Left renal cortex interstitium (tissue), 4 donors: ENCODE data around the gene LCNL1. TPM values are rescaled to one million over a fixed set of nuclear protein-coding genes. Genes with fewer than 3 reads are reported as not detected.
A peak's percentile ranks its signal among the peaks of the same experiment; 100 is the strongest.

Experiments used
- DNase-seq, 4 donors: peaks; one replicate each; pipeline ENCODE4 v3.0.0-alpha.2; 2013; ENCODE audit warnings: low read depth in 4 of 4, low spot score in 2 of 4, missing footprints in 1 of 4
- polyA plus RNA-seq, 4 donors: library from polyadenylated mRNA; unstranded; fragments of 120-200 nt; gene quantifications; one replicate each; pipeline ENCODE4 v1.2.1, GENCODE V29; 2013; ENCODE audit not compliant: insufficient read length in 4 of 4

Gene LCNL1
- polyA plus RNA-seq, 4 donors, result 0.08 to 0.41 (median 0.17) TPM; not detected in 1

DNA sequence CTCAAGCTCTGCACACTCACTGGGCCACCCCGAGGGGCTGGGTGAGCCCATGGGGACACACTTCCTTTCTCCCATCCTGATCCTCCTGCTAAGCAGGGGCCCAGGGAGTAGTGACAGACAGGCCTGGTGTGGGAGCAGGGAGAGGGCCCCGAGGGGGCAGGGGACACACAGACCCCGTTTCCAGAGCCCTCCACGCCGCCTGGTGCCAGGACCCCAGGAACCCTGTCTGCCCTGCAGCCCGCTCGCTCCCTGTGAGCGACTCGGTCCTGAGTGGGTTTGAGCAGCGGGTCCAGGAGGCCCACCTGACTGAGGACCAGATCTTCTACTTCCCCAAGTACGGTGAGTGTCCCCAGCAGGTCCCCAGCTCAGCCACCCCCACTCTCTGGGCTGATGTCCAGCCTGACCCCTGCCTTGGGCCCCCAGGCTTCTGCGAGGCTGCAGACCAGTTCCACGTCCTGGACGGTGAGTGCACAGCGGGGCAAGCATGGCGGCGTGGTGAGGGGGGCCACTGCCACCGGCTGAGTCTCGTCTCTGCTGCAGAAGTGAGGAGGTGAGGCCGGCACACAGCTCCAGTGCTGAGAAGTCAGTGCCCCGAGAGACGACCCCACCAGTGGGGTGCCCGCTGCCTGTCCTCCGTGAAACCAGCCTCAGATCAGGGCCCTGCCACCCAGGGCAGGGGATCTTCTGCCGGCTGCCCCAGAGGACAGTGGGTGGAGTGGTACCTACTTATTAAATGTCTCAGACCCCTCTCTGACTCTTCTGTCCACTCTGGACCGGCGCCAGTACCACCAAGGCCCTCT lies 36.4 kb upstream of the LCNL1 start:
- DNase-seq, result no peak

DNA sequence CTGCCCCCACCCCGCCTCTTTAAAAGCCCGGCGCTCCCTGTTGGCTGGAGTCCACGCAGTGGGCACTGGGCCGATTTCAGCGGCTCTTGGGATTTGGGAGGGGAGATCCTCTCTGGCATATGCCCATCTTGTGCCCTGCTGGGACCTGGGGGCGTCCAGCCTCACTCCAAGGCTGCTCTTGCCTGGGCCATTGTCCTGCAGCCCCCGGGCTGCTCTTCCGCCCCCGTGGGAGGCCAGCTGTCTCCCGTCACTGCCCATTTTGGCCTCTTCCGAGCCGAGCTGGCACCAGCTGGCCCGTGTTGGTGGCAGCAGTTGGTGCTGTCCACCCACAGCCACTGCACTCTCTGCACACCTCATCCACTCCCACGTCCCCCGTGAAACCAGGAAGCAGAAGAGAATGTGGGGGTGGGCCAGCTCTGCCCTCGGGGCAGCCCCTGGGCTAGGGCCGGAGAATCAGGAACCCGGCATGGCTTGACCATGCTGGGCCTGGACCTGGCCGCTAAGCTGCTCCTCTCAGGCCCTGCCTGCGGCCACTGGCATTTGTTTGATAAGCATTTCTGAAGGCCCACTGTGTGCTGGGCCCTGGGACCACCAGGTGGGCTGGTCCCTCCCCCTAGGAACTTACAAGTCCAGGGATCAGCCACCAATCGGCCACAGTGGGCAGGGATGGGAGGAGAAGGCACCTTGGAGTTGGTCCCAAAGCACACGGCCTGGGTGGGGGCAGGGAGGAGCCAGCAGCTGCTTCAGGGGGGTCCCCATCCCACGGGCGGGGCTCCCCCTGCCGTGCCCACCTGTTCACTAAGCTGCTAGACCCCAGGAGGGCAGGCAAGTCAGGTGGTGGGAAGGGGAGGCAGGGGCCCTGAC lies 35.5 kb upstream of the LCNL1 start:
- DNase-seq, result no peak

DNA sequence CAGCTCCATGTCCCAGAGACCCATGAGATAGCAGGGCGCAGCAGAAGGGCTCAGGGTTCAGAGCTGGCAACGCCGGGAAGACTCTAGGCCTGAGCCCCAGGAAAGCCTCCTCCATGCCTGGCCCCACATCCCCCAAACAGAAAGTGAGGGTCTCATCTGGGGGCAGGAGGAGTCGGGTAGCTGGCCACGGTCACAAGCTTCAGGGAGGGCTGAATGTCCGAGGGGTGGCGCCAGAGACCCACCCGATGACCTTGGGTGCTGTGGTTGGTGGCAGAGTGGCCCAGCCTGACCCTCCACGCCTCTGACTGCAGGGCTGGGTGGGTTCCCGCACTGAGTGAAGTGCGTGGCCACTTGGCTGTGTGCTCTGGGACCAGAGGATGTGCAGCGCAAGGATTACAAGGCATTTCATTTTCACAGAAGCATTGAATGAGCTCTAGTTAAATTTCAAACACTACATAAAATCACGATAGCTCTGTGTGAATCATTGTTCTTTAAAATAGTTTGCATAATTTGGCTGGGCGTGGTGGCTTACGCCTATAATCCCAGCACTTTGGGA lies 34.8 kb upstream of the LCNL1 start:
- no peak for DNase-seq

DNA sequence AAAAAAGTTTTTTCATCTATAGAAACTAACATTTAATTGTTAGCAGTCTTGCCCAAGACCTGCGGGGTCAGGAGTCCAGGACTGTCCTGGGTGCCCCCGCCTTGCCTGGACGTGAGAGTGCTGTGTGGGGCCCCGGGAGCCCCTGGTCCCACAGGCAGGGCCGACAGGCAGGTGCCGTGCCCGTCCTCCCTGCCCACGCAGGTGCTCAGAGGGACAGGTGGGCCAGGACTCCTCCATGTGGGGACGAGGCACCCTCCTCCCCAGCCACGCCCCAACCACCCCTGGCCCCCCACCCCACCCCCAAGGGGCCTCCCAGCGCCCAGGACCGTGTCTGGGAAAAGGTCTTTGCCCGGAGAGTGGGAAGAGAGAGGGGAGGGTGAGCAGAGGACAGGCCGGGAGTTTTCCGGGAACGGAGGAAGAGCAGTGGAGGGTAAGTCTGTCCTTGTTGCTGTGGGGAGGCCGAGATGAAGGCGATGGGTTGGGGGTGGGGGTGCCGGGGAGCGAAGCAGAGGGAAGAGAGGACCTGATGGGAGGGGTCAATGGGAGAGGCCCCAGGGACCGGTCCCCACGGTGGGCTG lies 33.5 kb upstream of the LCNL1 start:
- no peak for DNase-seq

DNA sequence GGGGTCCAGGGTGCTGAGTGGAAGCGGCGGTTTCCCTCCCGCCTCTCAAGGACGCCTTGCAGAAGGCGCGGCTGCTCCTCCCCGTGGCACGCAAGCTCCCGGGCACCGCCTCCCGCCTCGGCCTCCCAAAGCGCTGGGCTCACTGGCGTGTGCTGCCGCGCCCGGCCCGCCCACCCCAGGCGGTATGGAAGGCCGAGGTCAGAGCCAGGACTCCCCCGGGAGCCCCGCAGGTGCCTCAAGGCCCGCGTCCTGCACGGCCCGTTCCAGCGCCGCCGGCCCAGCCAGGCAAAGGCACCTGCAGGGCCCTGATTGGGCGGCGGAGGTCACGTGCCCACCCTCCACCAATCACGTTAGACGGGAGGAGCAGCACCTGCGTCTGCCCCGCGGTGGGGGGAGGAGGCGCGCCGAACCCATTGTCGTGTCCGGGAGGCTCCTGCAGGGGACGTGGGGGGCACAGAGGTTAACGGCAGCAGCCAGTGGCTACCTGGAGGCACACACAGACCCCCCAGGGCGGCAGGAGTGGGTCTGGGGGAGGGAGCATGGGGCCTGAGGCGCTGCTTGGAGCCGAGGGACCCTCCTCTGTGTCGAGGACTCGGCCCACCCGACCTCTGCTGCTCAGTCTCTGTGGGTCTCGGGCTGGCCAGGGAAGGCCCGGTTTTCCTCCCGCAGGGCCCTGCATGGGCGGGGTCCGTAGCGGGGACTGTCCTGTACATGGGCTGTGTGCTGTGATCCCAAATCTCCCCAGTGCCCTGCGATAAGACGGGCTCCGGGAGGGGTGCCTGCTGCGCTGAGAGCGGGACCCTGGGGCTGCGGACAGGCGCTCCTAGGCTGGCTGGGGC lies 32.8 kb upstream of the LCNL1 start:
- peak; percentile 63 to 87 (median 80) for DNase-seq

DNA sequence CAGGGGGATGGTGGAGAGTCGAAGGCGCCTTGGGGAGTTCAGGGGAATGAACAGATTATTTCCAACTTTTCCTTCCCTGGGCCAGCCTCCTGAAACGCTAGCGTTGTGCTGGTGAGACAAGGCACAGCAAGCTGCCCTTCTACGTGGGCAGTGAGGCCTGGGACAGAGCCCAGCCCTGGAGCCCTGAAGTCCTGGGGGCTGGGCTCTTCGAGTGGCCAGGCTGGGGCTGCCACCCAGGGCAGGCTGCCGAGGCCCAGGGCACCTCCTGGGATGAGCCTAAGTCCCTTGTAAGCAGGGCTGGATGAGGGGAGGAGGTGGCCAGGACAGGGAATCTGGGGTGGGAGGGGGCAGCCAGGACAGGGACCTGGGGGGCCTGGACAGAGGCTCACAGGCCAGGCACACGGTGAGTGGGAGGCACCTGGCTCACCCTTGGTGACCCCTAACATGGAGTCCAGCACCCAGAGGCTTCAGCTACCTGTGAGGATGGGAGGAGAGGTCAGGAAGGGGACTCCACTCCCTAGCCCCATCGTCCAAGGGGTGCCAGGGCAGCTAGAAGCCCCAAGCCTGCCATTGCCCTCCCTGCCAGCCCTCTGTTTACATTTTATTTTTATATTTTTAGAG lies 32.0 kb upstream of the LCNL1 start:
- no peak for DNase-seq

DNA sequence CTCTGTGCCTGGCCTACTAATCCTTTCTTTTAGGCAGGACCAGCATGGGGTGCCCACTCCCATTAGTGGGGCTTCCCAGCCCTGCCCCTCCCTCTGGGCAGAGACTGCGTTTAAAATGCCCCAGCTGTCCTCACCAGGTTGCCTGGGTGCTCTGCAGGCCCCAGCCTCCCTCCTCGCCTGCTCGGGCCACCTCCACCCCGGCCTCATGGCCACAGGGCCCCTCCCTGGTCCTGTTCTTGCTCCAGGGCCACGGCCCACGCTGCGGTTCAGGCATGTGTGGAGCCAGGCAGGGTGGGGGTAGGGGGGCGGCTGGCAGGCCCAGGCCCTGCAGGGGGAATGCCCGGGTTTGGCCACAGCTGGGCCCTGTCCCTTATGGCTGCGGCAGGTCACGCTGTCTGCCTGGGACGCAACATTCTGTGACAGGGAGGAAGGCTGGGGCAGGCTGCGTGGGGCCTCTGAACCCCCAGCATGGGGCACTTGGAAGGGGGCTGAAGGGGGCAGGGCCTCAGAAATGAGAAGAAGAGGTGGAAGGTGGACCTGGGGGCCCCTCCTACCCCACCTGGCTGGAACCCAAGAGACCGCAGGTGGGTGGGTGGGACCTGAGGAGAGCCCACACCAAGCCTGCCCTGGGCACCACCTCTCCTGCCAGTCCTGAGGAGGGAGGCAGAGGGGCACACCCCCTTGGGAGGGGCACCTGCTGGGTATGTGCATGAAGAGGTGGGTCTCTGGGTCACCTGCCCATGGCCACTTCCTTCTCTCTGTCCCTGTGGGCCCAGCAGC lies 31.1 kb upstream of the LCNL1 start, which contains the start of gene LCN12:
Gene LCN12, plus strand, starts transcription at position 733 of the 780 bp plus-strand sequence. CDS start 55 bp downstream, outside the sequence.
- DNase-seq, result no peak

DNA sequence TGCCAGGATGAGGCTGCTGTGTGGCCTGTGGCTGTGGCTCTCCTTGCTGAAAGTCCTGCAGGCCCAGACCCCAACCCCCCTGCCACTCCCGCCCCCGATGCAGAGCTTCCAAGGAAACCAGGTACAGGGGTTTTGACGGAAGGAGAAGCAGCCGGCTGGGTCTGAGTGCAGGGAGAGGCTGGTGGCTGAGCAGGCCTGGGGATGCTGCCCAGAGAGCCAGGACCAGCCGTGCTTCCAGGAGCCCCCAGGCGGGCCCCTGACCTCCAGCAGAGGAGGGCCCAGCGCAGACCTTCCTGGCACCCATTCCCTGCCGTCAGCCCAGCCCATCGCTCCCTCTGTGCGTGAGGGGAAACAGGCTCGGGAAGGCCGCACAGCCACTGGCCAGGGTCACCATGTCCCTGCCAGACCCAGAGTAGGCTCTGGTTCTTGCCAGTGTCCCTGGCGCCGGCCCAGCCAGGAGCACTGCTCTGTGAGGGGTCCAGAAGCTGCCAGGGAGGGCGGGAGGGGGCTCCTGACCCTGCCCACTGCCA lies 30.4 kb upstream of the LCNL1 start:
- DNase-seq, result no peak

DNA sequence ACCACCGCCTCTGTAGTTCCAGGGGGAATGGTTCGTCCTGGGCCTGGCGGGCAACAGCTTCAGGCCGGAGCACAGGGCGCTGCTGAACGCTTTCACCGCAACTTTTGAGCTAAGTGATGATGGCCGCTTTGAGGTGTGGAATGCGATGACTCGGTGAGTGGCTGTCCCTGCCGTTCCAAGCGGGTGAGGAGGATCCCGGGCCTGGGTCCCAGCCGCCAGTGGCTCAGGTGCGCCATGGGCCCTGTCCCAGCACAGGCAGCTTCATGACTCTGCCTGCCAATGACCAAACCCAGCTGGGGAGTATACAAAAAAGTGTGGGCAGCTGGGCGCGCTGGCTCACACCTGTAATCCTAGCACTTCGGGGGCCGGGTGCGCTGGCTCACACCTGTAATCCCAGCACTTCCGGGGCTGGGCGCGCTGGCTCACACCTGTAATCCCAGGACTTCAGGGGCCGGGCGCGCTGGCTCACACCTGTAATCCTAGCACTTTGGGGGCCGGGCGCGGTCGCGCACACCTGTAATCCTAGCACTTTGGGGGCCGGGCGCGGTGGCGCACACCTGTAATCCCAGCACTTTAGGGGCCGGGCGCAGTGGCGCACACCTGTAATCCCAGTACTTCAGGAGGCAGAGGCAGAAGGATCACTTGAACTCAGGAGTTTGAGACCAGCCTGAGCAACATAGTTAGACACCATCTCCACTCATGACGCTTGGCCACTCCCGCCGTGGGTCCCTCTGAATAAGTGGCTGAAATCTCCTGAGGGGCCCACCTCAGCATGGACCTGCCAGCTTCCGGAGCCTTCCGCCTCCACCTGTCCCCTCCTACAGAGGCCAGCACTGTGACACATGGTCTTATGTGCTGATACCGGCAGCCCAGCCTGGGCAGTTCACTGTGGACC lies 29.7 kb upstream of the LCNL1 start:
- DNase-seq, result no peak

DNA sequence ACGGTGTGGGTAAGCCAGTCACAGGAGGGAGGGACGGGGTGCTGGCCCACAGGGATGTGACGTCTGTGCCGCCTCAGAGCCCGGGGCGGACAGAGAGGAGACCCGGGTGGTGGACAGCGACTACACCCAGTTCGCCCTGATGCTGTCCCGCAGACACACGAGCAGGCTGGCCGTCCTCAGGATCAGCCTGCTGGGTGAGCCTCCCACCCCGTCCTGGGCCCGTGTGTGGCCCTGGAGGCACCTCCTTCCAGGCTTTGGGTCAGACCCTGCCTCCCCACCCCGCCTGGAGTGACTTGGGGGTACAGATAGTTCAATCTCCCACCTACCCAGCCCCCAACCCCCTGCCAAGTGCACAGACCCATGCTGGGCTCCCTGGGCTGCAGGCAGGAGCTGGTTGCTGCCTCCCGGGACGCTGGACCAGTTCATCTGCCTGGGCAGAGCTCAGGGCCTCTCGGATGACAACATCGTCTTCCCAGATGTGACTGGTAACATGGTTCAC lies 29.0 kb upstream of the LCNL1 start:
- DNase-seq, result no peak

DNA sequence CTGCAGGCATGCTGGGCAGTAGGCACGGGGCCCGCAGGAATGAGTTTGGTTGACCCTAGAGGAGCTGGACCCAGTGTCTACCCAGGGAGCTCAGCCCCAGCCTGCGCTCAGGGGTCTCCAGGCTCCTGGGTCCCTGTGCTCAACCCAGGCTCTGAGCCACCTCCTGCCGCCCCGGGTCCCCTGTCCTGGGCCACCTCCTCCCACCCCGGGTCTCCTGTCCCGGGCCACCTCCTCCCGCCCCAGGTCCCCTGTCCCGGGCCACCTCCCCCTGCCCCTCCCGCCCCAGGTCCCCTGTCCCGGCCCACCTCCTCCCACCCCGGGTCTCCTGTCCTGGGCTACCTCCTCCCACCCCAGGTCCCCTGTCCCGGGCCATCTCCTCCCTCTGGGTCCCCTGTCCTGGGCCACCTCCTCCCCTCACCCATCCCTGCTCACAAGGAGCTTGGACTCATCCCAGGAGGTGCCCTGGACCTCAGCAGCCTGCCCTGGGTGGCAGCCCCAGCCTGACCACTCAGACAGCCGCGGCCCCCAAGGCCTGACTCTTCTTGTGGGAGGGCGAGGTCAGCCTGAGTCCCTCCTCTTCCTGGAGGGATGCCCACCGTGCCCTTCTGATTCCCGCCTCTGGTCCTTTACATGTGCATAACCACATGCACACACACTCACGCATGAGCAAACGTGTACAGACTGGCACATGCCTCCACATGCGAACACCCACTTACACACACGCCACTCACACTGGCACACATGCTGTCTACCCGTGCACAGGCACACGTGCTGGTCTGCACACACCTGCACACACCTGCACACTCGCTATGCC lies 28.3 kb upstream of the LCNL1 start:
- DNase-seq, result no peak

DNA sequence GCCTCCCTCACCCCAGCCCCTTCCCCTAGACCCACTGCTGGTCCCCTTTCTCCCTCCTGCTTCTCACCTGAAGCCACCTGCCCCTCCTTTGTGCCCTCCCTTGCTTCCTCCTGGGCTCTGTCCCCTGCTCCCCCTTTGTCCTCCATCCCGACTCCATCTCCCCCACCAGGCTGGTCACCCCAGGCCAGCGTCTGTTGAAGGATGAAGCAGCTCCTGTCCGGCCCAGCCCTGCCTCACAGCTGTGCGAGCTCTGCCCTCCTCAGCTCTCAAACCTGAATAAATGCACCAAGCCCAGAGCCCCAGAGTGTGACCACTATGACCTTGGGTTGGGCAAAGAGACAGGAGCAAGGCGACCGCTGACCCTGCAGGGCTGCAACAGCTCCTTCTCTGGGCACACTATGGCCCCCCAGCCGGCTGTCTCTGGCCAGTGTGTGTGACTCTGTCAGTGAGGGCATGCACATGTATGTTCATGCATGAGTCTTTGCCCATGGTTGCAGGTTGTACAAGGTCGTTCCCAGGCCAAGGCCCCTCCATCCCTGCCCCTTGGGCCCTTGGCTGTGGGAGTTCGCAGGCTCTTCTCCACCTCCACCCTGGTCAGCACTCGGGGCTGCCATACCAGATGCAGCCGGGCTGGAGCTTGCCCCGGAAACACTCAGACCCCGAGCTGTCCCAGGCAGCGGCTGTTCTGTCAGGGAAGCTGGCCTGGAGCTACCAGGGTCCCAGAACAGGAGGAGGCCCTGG lies 27.4 kb upstream of the LCNL1 start:
- DNase-seq, result no peak

DNA sequence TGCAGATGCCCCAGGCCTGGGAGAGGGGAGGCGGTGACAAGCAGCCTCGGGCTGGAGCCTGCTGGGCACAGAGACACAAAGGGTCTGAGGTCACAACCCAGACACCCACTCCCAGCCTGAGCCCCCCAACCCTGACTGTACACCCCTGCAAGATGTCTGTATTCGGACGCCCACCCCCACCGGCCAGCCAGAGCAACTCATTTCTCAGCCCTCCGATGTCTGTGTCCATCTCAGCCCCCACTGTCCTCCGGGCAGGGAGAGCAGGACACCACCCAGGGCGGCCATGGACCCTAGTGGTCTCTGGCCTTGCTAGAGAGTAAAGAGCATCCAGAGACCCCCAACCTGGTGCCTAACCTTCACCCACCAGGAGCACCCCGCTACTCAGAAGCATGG lies 26.9 kb upstream of the LCNL1 start:
- DNase-seq, result no peak

DNA sequence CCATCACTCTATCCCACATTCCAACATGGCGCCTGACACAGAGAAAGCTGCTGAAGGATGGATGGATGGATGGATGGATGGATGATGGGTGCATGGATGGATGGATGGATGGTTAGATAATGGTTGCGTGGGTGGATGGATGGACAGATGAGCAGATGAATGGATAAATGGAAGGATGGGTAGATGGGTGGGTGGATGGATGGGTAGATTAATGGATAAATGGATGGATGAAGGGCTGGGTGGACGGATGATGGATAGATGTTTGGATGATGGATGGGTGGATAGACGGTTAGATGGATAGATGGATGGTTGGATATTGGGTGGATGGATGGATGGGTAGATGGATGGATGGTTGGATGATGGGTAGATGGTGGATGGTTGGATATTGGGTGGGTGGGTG lies 26.2 kb upstream of the LCNL1 start:
- no peak for DNase-seq

DNA sequence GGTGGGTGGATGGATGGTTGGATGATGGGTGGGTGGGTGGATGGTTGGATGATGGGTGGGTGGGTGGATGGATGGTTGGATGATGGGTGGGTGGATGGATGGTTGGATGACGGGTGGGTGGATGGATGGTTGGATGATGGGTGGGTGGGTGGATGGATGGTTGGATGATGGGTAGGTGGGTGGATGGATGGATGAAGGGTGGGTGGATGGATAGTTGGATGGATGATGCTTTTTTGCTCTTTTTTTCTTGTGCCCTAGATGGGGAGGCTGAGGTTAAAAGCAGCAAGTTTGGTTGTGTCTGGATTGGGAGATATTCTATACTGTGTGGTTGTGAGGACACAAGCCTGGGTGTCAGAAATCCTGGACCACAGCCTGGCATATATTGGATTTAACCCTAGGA lies 25.3 kb upstream of the LCNL1 start:
- no peak for DNase-seq

DNA sequence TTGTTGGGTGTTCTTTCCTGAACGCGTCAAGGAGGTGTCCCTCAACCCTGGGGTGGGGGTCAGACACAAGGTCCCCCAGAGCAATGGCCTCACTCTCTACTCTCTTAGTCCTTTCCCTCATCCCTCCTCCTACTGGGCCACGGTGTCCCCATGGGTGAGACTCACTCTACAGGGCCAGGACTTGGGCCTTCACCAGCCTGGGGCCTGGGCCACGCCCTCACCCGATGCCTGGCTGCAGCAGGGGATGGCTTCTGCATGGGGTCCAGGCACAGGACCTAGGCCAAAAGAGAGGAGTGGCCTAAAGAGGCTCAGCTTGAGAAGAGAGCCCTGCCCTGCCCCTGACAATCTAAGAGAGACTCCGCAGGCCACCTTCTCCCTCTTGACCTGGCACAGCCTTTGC lies 24.9 kb upstream of the LCNL1 start:
- no peak for DNase-seq
